DND-41 (cell line): ENCODE data around the gene KAZN.

Source experiments
- ATAC-seq: fragments of 200-7000 bp; cut with Tn5 transposase; 3 replicates; pipeline ENCODE4 v1.9.1; 2021; ENCODE audit warnings: low read depth; ENCODE audit not compliant: insufficient read depth
- DNase-seq: peaks from one replicate; pipeline ENCODE4 v3.0.0-alpha.2; 2020
- H2AFZ ChIP-seq: 2 replicates; pipeline ENCODE4 v1.6.0; 2012; ENCODE audit warnings: low read depth, low read length
- H3K27ac ChIP-seq: 2 replicates; pipeline ENCODE4 v1.5.1; 2012; ENCODE audit warnings: low read length, inconsistent platforms
- H3K27me3 ChIP-seq: fragments of 200-600 bp; sonication (generic); 2 replicates; pipeline ENCODE4 v1.6.0; 2012; ENCODE audit warnings: low read length, mild to moderate bottlenecking, inconsistent platforms; ENCODE audit not compliant: insufficient read depth, poor library complexity
- H3K36me3 ChIP-seq: 2 replicates; pipeline ENCODE4 v1.5.1; 2012; ENCODE audit warnings: low read length, inconsistent platforms; ENCODE audit not compliant: insufficient read depth
- H3K4me1 ChIP-seq: 2 replicates; pipeline ENCODE4 v1.5.1; 2012; ENCODE audit warnings: mild to moderate bottlenecking, low read length; ENCODE audit not compliant: insufficient read depth
- H3K4me2 ChIP-seq: 2 replicates; pipeline ENCODE4 v1.6.0; 2012; ENCODE audit warnings: mild to moderate bottlenecking, moderate library complexity, low read length, inconsistent platforms; ENCODE audit not compliant: insufficient read depth
- H3K4me3 ChIP-seq, 2 experiments: fragments of 200-600 bp in 1 of 2; shearing (Covaris generic) in 1 of 2; 2 replicates each; pipeline ENCODE4 v1.5.1; 2012 to 2016; ENCODE audit warnings: inconsistent platforms in 2 of 2, low read length in 2 of 2, mild to moderate bottlenecking in 2 of 2, low read depth in 1 of 2, moderate library complexity in 1 of 2
- H3K79me2 ChIP-seq: 2 replicates; pipeline ENCODE4 v1.6.0; 2012; ENCODE audit warnings: low read length, inconsistent platforms; ENCODE audit not compliant: insufficient read depth
- H3K9ac ChIP-seq: 2 replicates; pipeline ENCODE4 v1.6.0; 2012; ENCODE audit warnings: low read depth, mild to moderate bottlenecking, inconsistent platforms, low read length, moderate library complexity
- H3K9me3 ChIP-seq: 2 replicates; pipeline ENCODE4 v1.5.1; 2012; ENCODE audit warnings: low read length, moderate library complexity, mild to moderate bottlenecking, inconsistent platforms; ENCODE audit not compliant: insufficient read depth, severe bottlenecking
- H4K20me1 ChIP-seq: 2 replicates; pipeline ENCODE4 v1.6.0; 2012; ENCODE audit warnings: low read length; ENCODE audit not compliant: insufficient read depth
- EZH2 ChIP-seq: IDR thresholded peaks from 3 replicates; pipeline ENCODE4 v1.6.1; 2012; ENCODE audit warnings: borderline replicate concordance, low read depth, mild to moderate bottlenecking, moderate library complexity, low read length, inconsistent platforms; ENCODE audit not compliant: severe bottlenecking
- TF ChIP-seq, protein P1 (sequence below): IDR thresholded peaks from 2 replicates; pipeline ENCODE4 v1.5.1; 2012; ENCODE audit warnings: borderline replicate concordance, low read length, moderate library complexity, mild to moderate bottlenecking; ENCODE audit not compliant: poor library complexity, severe bottlenecking; ENCODE audit errors: extremely low read depth

The KAZN gene

DNA sequence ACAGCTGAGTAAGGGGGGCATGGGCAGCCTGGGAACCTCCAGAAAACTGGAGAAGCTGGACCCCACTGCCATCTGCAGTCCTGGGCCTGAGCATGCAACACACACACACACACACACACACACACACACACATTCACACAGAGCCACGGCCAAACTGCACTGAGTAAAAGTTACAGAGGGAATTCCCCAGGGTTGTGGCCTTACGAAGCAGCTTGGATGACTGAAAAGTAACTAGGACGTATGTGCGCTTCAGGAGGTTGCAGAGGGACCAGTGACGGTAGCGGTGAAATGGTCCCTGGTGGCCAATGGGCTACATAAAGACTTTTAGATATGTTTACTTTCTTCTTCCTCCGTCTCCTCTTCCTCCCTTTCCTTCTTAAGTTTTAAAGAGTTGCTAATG is 322.6 kb downstream of the KAZN start:
- Histone ChIP-seq H3K79me2 (peaks cover 9% of the 10 kb centered on the region), H4K20me1 (peaks cover 22% of the 10 kb centered on the region), H3K36me3 (no peaks in the 10 kb centered on the region), H3K9me3 (no peaks in the 10 kb centered on the region), H2AFZ (no peak overlapping the region), H3K4me2 (no peak overlapping the region), H3K4me3 (no peak overlapping the region), H3K4me1 (peaks cover 17% of the 10 kb centered on the region), H3K9ac (no peak overlapping the region), H3K27me3 (peaks cover 11% of the 10 kb centered on the region), H3K27ac (no peak overlapping the region)
- no peak for ATAC-seq
- TF ChIP-seq EZH2: no peak
- TF ChIP-seq, protein P1, sequence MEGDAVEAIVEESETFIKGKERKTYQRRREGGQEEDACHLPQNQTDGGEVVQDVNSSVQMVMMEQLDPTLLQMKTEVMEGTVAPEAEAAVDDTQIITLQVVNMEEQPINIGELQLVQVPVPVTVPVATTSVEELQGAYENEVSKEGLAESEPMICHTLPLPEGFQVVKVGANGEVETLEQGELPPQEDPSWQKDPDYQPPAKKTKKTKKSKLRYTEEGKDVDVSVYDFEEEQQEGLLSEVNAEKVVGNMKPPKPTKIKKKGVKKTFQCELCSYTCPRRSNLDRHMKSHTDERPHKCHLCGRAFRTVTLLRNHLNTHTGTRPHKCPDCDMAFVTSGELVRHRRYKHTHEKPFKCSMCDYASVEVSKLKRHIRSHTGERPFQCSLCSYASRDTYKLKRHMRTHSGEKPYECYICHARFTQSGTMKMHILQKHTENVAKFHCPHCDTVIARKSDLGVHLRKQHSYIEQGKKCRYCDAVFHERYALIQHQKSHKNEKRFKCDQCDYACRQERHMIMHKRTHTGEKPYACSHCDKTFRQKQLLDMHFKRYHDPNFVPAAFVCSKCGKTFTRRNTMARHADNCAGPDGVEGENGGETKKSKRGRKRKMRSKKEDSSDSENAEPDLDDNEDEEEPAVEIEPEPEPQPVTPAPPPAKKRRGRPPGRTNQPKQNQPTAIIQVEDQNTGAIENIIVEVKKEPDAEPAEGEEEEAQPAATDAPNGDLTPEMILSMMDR: no peak
- no peak for DNase-seq

- Histone ChIP-seq H3K9me3 (no peaks in the 10 kb centered on the region), H3K27me3 (peaks cover 11% of the 10 kb centered on the region), H4K20me1 (peaks cover 42% of the 10 kb centered on the region), H2AFZ (peak overlapping the region; percentile 63; the same call in 1 of the 2 replicates), H3K27ac (no peak overlapping the region), H3K4me2 (peak overlapping the region; percentile 77), H3K4me1 (peaks cover 20% of the 10 kb centered on the region), H3K36me3 (no peaks in the 10 kb centered on the region), H3K4me3 (peak overlapping the region in 1 of 2 experiments; percentile 63; a peak in 2 of 4 replicates), H3K9ac (peak overlapping the region; percentile 60; the same call in 1 of the 2 replicates), H3K79me2 (peaks cover 24% of the 10 kb centered on the region)
- DNase-seq (no peak), ATAC-seq (no peak)
- no peak for TF ChIP-seq EZH2
- TF ChIP-seq, protein P1: no peak
Measured at GRCh38 chr1:14922942-14923726, 324.6 kb downstream of the KAZN start.

- Histone ChIP-seq H3K27ac (no peak overlapping the region), H2AFZ (peak overlapping the region; percentile 63), H3K9me3 (no peaks in the 10 kb centered on the region), H3K79me2 (peaks cover 29% of the 10 kb centered on the region), H4K20me1 (peaks cover 48% of the 10 kb centered on the region), H3K4me3 (peak overlapping the region in 1 of 2 experiments; percentile 63; a peak in 2 of 4 replicates), H3K4me2 (peak overlapping the region; percentile 77), H3K4me1 (peaks cover 20% of the 10 kb centered on the region), H3K36me3 (no peaks in the 10 kb centered on the region), H3K9ac (peak overlapping the region; percentile 60), H3K27me3 (peaks cover 11% of the 10 kb centered on the region)
- peak; percentile 64 for DNase-seq
- TF ChIP-seq, protein P1: no peak
- TF ChIP-seq EZH2: no peak
- ATAC-seq: peak; percentile 73
Measured at GRCh38 chr1:14923727-14924452, 325.4 kb downstream of the KAZN start.
